Adrenal gland (tissue), 12 donors: ENCODE measurements around the gene AGBL1. TPM values are rescaled to one million over a fixed set of nuclear protein-coding genes. Genes with fewer than 3 reads are reported as not detected.

ENCODE experiments used
- DNase-seq, 7 donors: peaks; one replicate each; pipeline ENCODE4 v3.0.0-alpha.2; 2019 to 2020
- H3K27ac ChIP-seq, 5 donors: fragments of 200-600 bp; sonication (generic) in 4 of 5; 1 replicate in 3 of 5; 2 replicates in 2 of 5; pipeline versions ENCODE4 v1.5.1 to v1.8.0; 2016 to 2020; ENCODE audit warnings: mild to moderate bottlenecking in 1 of 5
- H3K27me3 ChIP-seq: fragments of 200-600 bp; 2 replicates; pipeline ENCODE4 v1.8.0; 2021
- H3K36me3 ChIP-seq, 2 donors: fragments of 200-600 bp; replicated peaks in 1 of 2; 1 replicate in 1 of 2; 2 replicates in 1 of 2; pipeline versions ENCODE4 v1.5.1 to v1.8.0; 2018 to 2022
- H3K4me1 ChIP-seq, 2 donors: fragments of 200-600 bp; replicated peaks in 1 of 2; 1 replicate in 1 of 2; 2 replicates in 1 of 2; pipeline versions ENCODE4 v1.5.1 to v1.8.0; 2018 to 2021
- H3K4me3 ChIP-seq, 4 donors: fragments of 200-600 bp; sonication (generic) in 3 of 4; one replicate each; pipeline ENCODE4 v1.5.1; 2016 to 2018
- H3K9me3 ChIP-seq, 3 donors: fragments of 200-600 bp; sonication (generic) in 1 of 3; replicated peaks in 1 of 3; 1 replicate in 2 of 3; 2 replicates in 1 of 3; pipeline versions ENCODE4 v1.5.1 to v1.8.0; 2016 to 2021
- POLR2A ChIP-seq, 2 donors: fragments of 450-650 bp; IDR thresholded peaks; one replicate each; pipeline ENCODE4 v1.6.1; 2017; ENCODE audit warnings: antibody characterized with exemption in 2 of 2, mild to moderate bottlenecking in 2 of 2, moderate library complexity in 1 of 2
- WGBS, 4 donors: extraction: QIAGEN DNeasy Blood & Tissue Kit in 2 of 4; methylation state at CpG; one replicate each; pipeline versions ENCODE4 v1.1.5 to v1.1.7; 2013 to 2017; 5-methylcytosine and 5-hydroxymethylcytosine counted together
- intact Hi-C, 2 donors: fragments of 100-400 bp; cut with DNase I; formaldehyde crosslinking; loops; one replicate each; pipeline versions ENCODE4 v1.14.1 to v1.15.0; 2022 to 2023
- polyA plus RNA-seq, 3 donors: library from polyadenylated mRNA; stranded (reverse); fragments of 200-250 nt in 2 of 3; fragments of 350-450 nt in 1 of 3; fragmentation: Illumina TruSeq in 1 of 3; extraction: RNeasy Lipid Tissue Mini Kit (QIAGEN cat#74804) in 1 of 3; gene quantifications; one replicate each; pipeline ENCODE4 v1.2.3, GENCODE V29; 2013 to 2014
- total RNA-seq, 9 donors: library from RNA; depleted of rRNA in 4 of 9; stranded (reverse); fragments of >200 nt in 4 of 9; fragments of 120-200 nt in 1 of 9; fragmentation: NEBNext Ultra II Directional in 1 of 9; extraction: Animal tissue kit (Norgen Biotek cat#: 25700) in 1 of 9; gene quantifications; one replicate each; pipeline versions ENCODE4 v1.1.0 to v1.2.4, GENCODE V29; 2013 to 2023
- TF ChIP-seq, protein P1 (sequence below), 6 experiments: fragments of 450-650 bp in 4 of 6; fragments of 200-600 bp in 2 of 6; sonication (generic) in 1 of 6; IDR thresholded peaks; 1 replicate in 5 of 6; 2 replicates in 1 of 6; pipeline versions ENCODE4 v1.5.1 to v1.8.0; 2016 to 2021; ENCODE audit warnings: antibody characterized with exemption in 6 of 6, mild to moderate bottlenecking in 2 of 6, moderate library complexity in 1 of 6
- donor health status: healthy with polysubstance abuse.
- donor health status: Bipolar disorder and iron deficiency.
- donor health status: DM: yes; HTN: yes; CAD: no.
- donor health status: DM: no; HTN: no; CAD: no.
- donor health status: DM: no; HTN: no; CAD: no.
- donor health status: DM: yes; HTN: yes; CAD: no.

Gene AGBL1
- total and polyA plus RNA-seq, 12 donors: 0.04 to 0.07 (median 0.06) TPM; not detected in 9

DNA sequence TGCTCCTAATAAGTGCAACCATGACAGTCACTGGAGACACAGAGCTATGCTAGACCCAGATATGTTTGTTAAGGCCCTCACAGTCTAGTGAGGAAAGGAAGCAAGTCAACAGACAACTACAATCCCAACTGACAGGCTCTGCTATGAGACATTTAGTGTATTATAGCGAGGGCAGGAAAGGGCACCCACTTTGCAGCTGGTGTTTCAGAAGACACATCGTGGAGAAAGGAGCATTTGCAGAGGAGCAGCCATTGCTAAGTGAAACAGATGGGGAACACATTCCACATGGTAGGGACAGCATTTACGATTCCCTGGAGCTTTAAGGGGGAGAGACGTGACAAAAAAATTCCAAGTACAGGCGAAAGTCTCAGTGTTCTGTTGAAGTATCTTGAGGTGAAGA is 685.6 kb downstream of the AGBL1 start:
- H3K27ac ChIP-seq: no peak overlapping the region
- H3K27me3 ChIP-seq: no peaks in the 10 kb centered on the region
- DNase-seq: no peak
- no peaks in the 10 kb centered on the region for H3K36me3 ChIP-seq
- 58 to 72% (median 67%) methylated on average over 5 of the region's 5 CpGs for WGBS, 4 donors
- TF ChIP-seq, protein P1, sequence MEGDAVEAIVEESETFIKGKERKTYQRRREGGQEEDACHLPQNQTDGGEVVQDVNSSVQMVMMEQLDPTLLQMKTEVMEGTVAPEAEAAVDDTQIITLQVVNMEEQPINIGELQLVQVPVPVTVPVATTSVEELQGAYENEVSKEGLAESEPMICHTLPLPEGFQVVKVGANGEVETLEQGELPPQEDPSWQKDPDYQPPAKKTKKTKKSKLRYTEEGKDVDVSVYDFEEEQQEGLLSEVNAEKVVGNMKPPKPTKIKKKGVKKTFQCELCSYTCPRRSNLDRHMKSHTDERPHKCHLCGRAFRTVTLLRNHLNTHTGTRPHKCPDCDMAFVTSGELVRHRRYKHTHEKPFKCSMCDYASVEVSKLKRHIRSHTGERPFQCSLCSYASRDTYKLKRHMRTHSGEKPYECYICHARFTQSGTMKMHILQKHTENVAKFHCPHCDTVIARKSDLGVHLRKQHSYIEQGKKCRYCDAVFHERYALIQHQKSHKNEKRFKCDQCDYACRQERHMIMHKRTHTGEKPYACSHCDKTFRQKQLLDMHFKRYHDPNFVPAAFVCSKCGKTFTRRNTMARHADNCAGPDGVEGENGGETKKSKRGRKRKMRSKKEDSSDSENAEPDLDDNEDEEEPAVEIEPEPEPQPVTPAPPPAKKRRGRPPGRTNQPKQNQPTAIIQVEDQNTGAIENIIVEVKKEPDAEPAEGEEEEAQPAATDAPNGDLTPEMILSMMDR (IDR thresholded peaks at IDR 0.05): no peak
- TF ChIP-seq POLR2A (IDR thresholded peaks at IDR 0.05): no peak
- intact Hi-C loops: no loop called here
- no peaks in the 10 kb centered on the region for H3K4me1 ChIP-seq
- H3K9me3 ChIP-seq: no peaks in the 10 kb centered on the region
- H3K4me3 ChIP-seq: no peak overlapping the region

DNA sequence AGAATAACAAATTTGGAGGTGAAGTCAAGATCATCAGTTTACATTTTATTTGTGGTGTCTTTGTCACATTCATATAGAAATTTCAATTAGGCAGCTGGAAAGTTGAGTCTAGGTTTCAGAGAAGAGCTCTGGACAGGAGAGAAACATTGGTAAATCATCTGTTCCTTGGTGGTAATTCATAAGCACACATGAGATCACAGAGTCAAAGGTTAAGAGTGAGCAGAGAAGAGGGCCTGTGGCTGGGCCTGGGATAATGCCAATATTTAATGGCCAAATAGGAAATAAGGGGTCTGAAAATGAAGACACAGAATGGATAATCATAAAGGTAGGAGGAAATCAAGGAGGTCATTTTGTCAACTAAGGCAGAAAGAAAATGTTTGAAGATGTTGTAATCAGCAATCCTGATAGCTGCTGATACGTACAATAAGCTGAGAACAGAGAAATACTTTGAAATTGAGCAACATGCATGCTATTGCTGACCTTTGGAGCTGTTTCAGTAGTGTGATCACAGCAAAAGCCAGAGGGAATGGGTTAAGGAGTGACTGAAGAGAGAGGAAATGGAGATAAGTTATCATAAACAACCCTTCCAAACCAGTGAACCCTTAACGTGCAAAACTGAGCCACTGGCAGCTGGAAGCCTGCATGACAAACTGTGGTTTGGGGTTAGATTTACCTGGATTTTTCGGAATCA is 692.8 kb downstream of the AGBL1 start:
- H3K9me3 ChIP-seq: no peaks in the 10 kb centered on the region
- no peaks in the 10 kb centered on the region for H3K27me3 ChIP-seq
- H3K4me1 ChIP-seq: no peaks in the 10 kb centered on the region
- WGBS, 4 donors: 52 to 61% (median 57%) methylated on average over 3 of the region's 3 CpGs
- intact Hi-C loops: no loop called here
- H3K27ac ChIP-seq: no peak overlapping the region
- peak in 1 of 7 donors; percentile 1 for DNase-seq
- no peaks in the 10 kb centered on the region for H3K36me3 ChIP-seq
- TF ChIP-seq, protein P1 (IDR thresholded peaks at IDR 0.05): no peak
- TF ChIP-seq POLR2A (IDR thresholded peaks at IDR 0.05): no peak
- no peak overlapping the region for H3K4me3 ChIP-seq

GRCh38 chr15:86773736-86774135 is 694.1 kb downstream of the AGBL1 start:
- Histone ChIP-seq H3K27me3 (no peaks in the 10 kb centered on the region), H3K27ac (no peak overlapping the region), H3K9me3 (no peaks in the 10 kb centered on the region), H3K36me3 (no peaks in the 10 kb centered on the region), H3K4me3 (no peak overlapping the region), H3K4me1 (no peaks in the 10 kb centered on the region)
- no peak for DNase-seq
- intact Hi-C loops: no loop called here
- 70 to 81% (median 75%) methylated on average over 1 of the region's 1 CpG for WGBS, 4 donors
- TF ChIP-seq, protein P1 (IDR thresholded peaks at IDR 0.05): no peak
- no peak for TF ChIP-seq POLR2A (IDR thresholded peaks at IDR 0.05)

DNA sequence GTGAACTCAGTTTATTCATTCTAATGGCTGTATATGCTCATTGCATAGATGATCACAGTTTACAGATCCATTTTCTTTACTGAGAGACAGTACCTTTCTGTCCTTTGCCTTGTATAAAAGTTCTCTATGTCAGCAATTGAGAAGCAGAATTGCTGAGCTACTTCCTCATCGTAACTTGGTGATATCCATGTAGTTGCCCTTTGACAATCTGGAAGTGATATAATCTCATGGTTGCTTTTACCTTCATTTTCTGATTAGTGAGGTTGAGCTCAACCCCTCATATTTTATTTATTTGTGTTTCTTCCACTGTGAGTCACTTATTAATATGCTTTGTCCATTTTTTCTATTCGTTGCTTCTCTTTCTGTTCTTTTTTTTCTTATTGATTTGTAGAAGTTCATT is 696.5 kb downstream of the AGBL1 start:
- Histone ChIP-seq H3K4me1 (no peaks in the 10 kb centered on the region), H3K9me3 (no peaks in the 10 kb centered on the region), H3K27me3 (no peaks in the 10 kb centered on the region), H3K27ac (no peak overlapping the region), H3K4me3 (no peak overlapping the region), H3K36me3 (no peaks in the 10 kb centered on the region)
- DNase-seq: no peak
- no peak for TF ChIP-seq POLR2A (IDR thresholded peaks at IDR 0.05)
- TF ChIP-seq, protein P1 (IDR thresholded peaks at IDR 0.05): no peak
- intact Hi-C loops: no loop called here
- WGBS, 4 donors: 72 to 86% (median 83%) methylated on average over 2 of the region's 2 CpGs
